ENCODE data around the gene TMOD1. TPM values are rescaled to one million over a fixed set of nuclear protein-coding genes. Genes with fewer than 3 reads are reported as not detected.

Gene TMOD1
- total RNA-seq, 1 donor from 2014 or later, result 21.1 TPM

DNA sequence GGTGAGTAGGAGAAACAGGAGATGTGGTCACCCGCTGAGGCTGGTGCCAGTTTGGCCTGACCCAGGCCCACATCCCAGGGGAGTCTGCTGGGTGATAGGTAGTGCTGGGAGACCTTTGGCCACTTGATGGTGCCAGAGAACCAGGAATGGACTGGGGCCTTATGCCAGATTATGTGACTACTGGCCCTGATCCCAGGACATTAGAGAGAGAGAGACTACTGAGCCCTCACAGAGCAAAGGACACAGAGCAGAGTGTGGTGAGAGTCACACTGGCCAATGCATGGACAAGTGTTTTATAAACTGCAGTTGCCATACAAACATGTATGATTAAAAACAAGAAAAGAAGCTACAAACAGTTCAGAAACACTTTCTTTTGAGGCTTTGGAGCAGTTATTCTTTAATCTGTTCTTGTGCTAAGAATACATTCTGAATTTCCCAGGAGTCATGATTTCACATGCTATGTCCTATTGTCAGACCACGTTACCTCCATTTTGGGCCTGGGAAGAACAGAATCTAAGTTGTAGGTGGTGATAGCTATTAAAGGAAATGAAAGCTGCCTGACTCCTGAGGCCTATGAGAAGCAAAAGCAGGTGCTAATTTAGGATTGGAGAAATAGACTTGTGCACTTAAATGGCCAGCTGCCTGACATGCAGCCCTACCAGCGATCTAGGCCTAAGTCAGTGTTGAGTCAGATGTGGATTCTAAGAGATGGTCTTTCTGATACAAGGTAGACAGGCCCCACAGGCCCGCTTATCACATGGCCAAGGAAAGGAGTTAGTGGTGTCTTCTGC, 32.6 kb upstream of the TMOD1 start:
- H3K4me1 ChIP-seq, result peaks cover 11% of the 10 kb centered on the region
- no peak overlapping the region for H3K4me3 ChIP-seq
- intact Hi-C loops (cut with DNase I), result loop anchor here (2.0 kb wide), 1 partner anchor 146 kb away; no protein-coding TSS in a partner anchor
- no peaks in the 10 kb centered on the region for H3K9me3 ChIP-seq
- H3K27ac ChIP-seq, result peak overlapping the region; percentile 60
- no peak for DNase-seq (ENCODE audit: extremely low spot score in 2 of 2)
- H3K36me3 ChIP-seq, result no peaks in the 10 kb centered on the region
- no peaks in the 10 kb centered on the region for H3K27me3 ChIP-seq
- TF ChIP-seq POLR2A (IDR thresholded peaks at IDR 0.05) (no peak), POLR2AphosphoS5 (IDR thresholded peaks at IDR 0.05; ENCODE audit: insufficient read depth in 1 of 2, low read depth in 1 of 2) (peak in 1 of 2 donors; percentile 42)
- TF ChIP-seq, protein P1, sequence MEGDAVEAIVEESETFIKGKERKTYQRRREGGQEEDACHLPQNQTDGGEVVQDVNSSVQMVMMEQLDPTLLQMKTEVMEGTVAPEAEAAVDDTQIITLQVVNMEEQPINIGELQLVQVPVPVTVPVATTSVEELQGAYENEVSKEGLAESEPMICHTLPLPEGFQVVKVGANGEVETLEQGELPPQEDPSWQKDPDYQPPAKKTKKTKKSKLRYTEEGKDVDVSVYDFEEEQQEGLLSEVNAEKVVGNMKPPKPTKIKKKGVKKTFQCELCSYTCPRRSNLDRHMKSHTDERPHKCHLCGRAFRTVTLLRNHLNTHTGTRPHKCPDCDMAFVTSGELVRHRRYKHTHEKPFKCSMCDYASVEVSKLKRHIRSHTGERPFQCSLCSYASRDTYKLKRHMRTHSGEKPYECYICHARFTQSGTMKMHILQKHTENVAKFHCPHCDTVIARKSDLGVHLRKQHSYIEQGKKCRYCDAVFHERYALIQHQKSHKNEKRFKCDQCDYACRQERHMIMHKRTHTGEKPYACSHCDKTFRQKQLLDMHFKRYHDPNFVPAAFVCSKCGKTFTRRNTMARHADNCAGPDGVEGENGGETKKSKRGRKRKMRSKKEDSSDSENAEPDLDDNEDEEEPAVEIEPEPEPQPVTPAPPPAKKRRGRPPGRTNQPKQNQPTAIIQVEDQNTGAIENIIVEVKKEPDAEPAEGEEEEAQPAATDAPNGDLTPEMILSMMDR (IDR thresholded peaks at IDR 0.05), result peak; percentile 39 to 88 (median 79)

DNA sequence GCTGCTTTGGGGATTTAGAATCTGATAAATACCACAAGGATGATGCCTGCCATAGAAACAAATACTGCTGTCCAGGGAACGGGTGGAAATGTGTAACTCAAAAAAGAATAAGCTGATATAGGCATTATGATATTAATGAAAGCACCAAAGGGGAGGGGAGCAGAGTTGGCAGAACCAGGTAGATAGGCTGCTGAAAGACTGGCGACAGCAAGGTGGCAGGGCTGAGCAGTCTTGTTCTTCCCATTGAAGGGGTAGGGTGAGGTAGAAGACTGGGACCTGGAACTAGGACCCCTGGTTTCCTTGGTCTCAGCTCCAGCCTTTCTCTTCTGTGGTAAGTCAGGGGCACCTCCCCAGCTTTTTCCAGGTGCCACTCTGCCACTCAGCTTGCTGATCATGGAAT, 31.4 kb upstream of the TMOD1 start:
- no peak overlapping the region for H3K27ac ChIP-seq

DNA sequence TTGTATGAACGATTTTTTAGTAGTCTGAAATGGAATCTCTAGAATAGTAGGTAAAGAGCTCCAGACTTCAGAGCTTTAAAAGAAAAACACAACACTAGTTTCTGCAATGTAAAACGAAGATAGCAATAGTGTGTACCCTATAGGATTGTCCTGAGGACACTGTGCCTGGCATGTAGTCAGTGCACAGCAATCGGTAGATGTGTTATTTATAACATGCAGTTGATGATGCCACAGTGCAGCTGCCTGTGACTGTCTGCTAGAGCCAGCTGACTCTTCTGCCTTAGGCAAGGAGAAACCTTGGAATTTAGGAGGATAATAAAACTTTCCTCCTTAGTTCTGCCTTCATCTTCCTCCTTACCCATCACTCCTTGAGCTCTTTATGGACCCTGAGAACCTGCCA, 27.7 kb upstream of the TMOD1 start:
- no peaks in the 10 kb centered on the region for H3K9me3 ChIP-seq
- TF ChIP-seq POLR2AphosphoS5 (IDR thresholded peaks at IDR 0.05; ENCODE audit: insufficient read depth in 1 of 2, low read depth in 1 of 2) (no peak), POLR2A (IDR thresholded peaks at IDR 0.05) (no peak)
- TF ChIP-seq, protein P1 (IDR thresholded peaks at IDR 0.05), result no peak
- intact Hi-C loops (cut with DNase I), result no loop called here

More for the DNA sequence above, 31.4 kb upstream of the TMOD1 start:
- H3K4me3 ChIP-seq, result no peak overlapping the region
- intact Hi-C loops (cut with DNase I), result no loop called here
- DNase-seq (ENCODE audit: extremely low spot score in 2 of 2), result no peak
- no peaks in the 10 kb centered on the region for H3K36me3 ChIP-seq
- H3K4me1 ChIP-seq, result peaks cover 11% of the 10 kb centered on the region
- no peaks in the 10 kb centered on the region for H3K9me3 ChIP-seq
- no peak for TF ChIP-seq POLR2A (IDR thresholded peaks at IDR 0.05)
- no peak for TF ChIP-seq POLR2AphosphoS5 (IDR thresholded peaks at IDR 0.05; ENCODE audit: insufficient read depth in 1 of 2, low read depth in 1 of 2)
- TF ChIP-seq, protein P1 (IDR thresholded peaks at IDR 0.05), result no peak
- no peaks in the 10 kb centered on the region for H3K27me3 ChIP-seq

DNA sequence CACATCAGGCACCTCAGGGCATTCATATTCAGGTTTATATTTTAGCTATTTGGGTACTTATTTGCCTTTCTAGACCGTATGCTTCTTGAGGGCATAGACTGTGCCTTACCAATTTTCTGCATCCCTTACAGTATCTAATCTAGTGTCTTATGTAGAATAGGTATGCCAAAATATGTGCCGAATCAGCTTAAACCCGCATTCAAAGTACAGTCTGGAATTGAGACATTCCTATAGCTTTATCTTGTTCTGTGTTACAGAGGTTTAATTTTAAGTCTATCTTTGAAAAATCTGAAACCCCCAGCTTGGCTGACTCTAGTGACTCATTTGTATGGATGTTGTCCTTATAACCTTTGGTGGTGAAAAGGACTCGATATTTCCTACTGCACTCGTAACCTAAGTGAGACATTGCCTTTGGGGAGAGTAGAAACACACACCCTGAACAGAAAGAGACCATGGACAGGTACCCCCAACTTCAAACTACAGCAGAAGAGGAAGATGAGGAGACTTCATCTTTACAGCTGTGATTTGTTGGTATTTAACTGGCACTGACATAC, 27.0 kb upstream of the TMOD1 start:
- Histone ChIP-seq H3K36me3 (no peaks in the 10 kb centered on the region), H3K27me3 (no peaks in the 10 kb centered on the region), H3K4me3 (no peak overlapping the region), H3K9me3 (no peaks in the 10 kb centered on the region), H3K4me1 (no peaks in the 10 kb centered on the region), H3K27ac (peak overlapping the region; percentile 79)
- DNase-seq (ENCODE audit: extremely low spot score in 2 of 2), result no peak
- intact Hi-C loops (cut with DNase I), result no loop called here
- TF ChIP-seq POLR2A (IDR thresholded peaks at IDR 0.05) (no peak), POLR2AphosphoS5 (IDR thresholded peaks at IDR 0.05; ENCODE audit: insufficient read depth in 1 of 2, low read depth in 1 of 2) (no peak)
- TF ChIP-seq, protein P1 (IDR thresholded peaks at IDR 0.05), result no peak

More for the DNA sequence above, 27.7 kb upstream of the TMOD1 start:
- peak overlapping the region; percentile 79 for H3K27ac ChIP-seq
- no peaks in the 10 kb centered on the region for H3K36me3 ChIP-seq
- H3K4me3 ChIP-seq, result no peak overlapping the region
- no peaks in the 10 kb centered on the region for H3K27me3 ChIP-seq
- peaks cover 5% of the 10 kb centered on the region for H3K4me1 ChIP-seq
- DNase-seq (ENCODE audit: extremely low spot score in 2 of 2), result no peak

DNA sequence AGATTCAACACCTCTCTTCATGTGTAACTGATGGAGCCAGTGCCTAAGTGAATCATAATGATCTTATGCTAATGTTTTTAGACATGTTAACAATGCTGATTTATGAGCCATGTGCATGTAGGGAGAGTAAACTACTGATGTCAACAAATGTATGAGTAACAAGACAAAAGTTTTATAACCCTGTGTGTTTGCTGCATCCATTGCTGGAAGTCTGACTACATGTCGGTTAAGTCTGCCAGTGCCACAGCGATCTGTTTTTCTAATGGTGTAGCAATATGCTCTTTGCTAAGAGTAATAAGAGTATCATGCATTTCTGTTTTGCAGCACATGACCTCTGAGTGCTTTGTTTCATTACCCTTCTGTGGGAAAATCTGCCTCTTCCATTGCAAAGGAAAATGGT, 26.4 kb upstream of the TMOD1 start:
- no peaks in the 10 kb centered on the region for H3K36me3 ChIP-seq
- no peak for DNase-seq (ENCODE audit: extremely low spot score in 2 of 2)
- no peak overlapping the region for H3K4me3 ChIP-seq
- intact Hi-C loops (cut with DNase I), result no loop called here
- TF ChIP-seq, protein P1 (IDR thresholded peaks at IDR 0.05), result no peak
- no peak for TF ChIP-seq POLR2A (IDR thresholded peaks at IDR 0.05)
- peak; percentile 36 to 44 for TF ChIP-seq POLR2AphosphoS5 (IDR thresholded peaks at IDR 0.05; ENCODE audit: insufficient read depth in 1 of 2, low read depth in 1 of 2)
- no peaks in the 10 kb centered on the region for H3K4me1 ChIP-seq
- H3K27me3 ChIP-seq, result no peaks in the 10 kb centered on the region
- peak overlapping the region; percentile 79 for H3K27ac ChIP-seq
- H3K9me3 ChIP-seq, result no peaks in the 10 kb centered on the region

All from vagina (tissue), 2 donors.